HFFc6 (cell line): ENCODE measurements around the gene CNOT6L. TPM values are rescaled to one million over a fixed set of nuclear protein-coding genes. Genes with fewer than 3 reads are reported as not detected.

Source experiments
- DNase-seq: peaks from one replicate; pipeline ENCODE4 v3.0.0-alpha.2; 2018
- H3K27ac Mint-ChIP-seq: 2 replicates; pipeline ENCODE4 v1.8.0; 2020; ENCODE audit warnings: mild to moderate bottlenecking, mixed read lengths
- H3K27me3 Mint-ChIP-seq: 2 replicates; pipeline ENCODE4 v1.8.0; 2021; ENCODE audit warnings: mild to moderate bottlenecking, moderate library complexity, mixed read lengths; ENCODE audit not compliant: insufficient read depth
- H3K36me3 Mint-ChIP-seq: 2 replicates; pipeline ENCODE4 v1.8.0; 2021; ENCODE audit warnings: low read depth, mixed read lengths
- H3K4me1 Mint-ChIP-seq: 2 replicates; pipeline ENCODE4 v1.8.0; 2020; ENCODE audit warnings: low read depth, mixed read lengths
- H3K4me3 Mint-ChIP-seq: 2 replicates; pipeline ENCODE4 v1.8.0; 2020; ENCODE audit warnings: mild to moderate bottlenecking, moderate library complexity, mixed read lengths
- H3K9me3 Mint-ChIP-seq: 2 replicates; pipeline ENCODE4 v1.8.0; 2020; ENCODE audit warnings: mild to moderate bottlenecking, mixed read lengths
- CTCF ChIP-seq: fragments of 200-600 bp; sonication (generic); IDR thresholded peaks from 2 replicates; pipeline ENCODE4 v1.5.0; 2021; ENCODE audit warnings: antibody characterized with exemption, mild to moderate bottlenecking
- total RNA-seq, 6 experiments: library from RNA; stranded (reverse); fragmentation: NEBNext Ultra II Directional; extraction: Animal tissue kit (Norgen Biotek cat#: 25700); gene quantifications; 2 replicates in 1 of 6; 3 replicates in 5 of 6; pipeline ENCODE4 v1.2.3, GENCODE V29; 2021

Gene CNOT6L
- total RNA-seq, 6 experiments from 2014 or later, result 17.8 to 24.3 (median 20.2) TPM

GRCh38 chr4:77848508-77848907 is 29.3 kb upstream of the CNOT6L start:
- no peak for TF ChIP-seq CTCF
- no peaks in the 10 kb centered on the region for H3K36me3 Mint-ChIP-seq
- H3K4me3 Mint-ChIP-seq, result no peak overlapping the region
- H3K27ac Mint-ChIP-seq, result no peak overlapping the region
- H3K9me3 Mint-ChIP-seq, result no peaks in the 10 kb centered on the region
- DNase-seq, result no peak
- peaks cover 8% of the 10 kb centered on the region for H3K27me3 Mint-ChIP-seq
- H3K4me1 Mint-ChIP-seq, result peaks cover 10% of the 10 kb centered on the region

GRCh38 chr4:77845929-77846328 is 26.8 kb upstream of the CNOT6L start:
- H3K27me3 Mint-ChIP-seq, result peaks cover 11% of the 10 kb centered on the region
- peaks cover 10% of the 10 kb centered on the region for H3K4me1 Mint-ChIP-seq
- no peak for DNase-seq
- no peaks in the 10 kb centered on the region for H3K36me3 Mint-ChIP-seq
- TF ChIP-seq CTCF, result no peak
- H3K9me3 Mint-ChIP-seq, result no peaks in the 10 kb centered on the region
- H3K27ac Mint-ChIP-seq, result no peak overlapping the region
- no peak overlapping the region for H3K4me3 Mint-ChIP-seq

DNA sequence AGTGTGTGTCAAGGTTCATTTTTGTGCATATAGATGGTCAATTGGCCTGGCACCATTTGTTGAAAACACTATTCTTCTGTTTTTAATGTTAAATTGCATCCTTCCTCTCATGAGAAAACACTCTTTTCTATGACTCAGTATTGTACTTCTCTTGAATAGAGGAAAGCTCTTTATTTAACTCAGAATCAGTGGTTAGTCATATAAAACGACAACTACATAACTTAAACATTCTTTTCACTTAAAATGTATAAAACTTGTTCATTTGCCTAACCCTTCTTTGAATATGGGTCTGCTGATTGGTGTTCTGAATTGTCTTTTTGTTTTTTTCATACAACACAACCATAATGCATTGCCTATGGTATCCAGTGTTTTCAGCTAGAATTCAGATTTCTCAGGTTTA is 26.2 kb upstream of the CNOT6L start:
- no peak for TF ChIP-seq CTCF
- H3K9me3 Mint-ChIP-seq, result no peaks in the 10 kb centered on the region
- peaks cover 10% of the 10 kb centered on the region for H3K4me1 Mint-ChIP-seq
- peaks cover 12% of the 10 kb centered on the region for H3K27me3 Mint-ChIP-seq
- H3K4me3 Mint-ChIP-seq, result no peak overlapping the region
- no peaks in the 10 kb centered on the region for H3K36me3 Mint-ChIP-seq
- DNase-seq, result no peak
- H3K27ac Mint-ChIP-seq, result no peak overlapping the region

DNA sequence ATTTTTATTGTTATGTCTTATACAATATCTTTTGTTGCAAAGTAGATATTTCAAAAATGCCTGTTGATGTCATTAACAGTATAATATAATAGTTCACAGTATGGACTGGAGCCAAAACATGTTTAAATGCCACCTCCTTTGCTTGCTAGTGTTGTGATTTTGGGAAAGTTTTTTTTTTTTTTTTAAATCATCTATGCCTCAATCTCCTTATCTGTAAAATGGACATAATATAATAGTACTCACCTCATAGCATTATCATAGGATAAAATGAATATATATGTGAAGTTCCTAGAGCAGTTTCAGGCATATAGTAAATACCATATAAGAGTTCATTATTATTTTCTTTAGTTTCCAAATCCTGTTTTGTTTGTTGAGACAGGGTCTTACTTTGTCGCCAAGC is 25.2 kb upstream of the CNOT6L start:
- TF ChIP-seq CTCF, result no peak
- Mint-ChIP-seq H3K27ac (no peak overlapping the region), H3K36me3 (no peaks in the 10 kb centered on the region), H3K9me3 (no peaks in the 10 kb centered on the region), H3K27me3 (peaks cover 15% of the 10 kb centered on the region), H3K4me3 (no peak overlapping the region), H3K4me1 (peaks cover 10% of the 10 kb centered on the region)
- no peak for DNase-seq

DNA sequence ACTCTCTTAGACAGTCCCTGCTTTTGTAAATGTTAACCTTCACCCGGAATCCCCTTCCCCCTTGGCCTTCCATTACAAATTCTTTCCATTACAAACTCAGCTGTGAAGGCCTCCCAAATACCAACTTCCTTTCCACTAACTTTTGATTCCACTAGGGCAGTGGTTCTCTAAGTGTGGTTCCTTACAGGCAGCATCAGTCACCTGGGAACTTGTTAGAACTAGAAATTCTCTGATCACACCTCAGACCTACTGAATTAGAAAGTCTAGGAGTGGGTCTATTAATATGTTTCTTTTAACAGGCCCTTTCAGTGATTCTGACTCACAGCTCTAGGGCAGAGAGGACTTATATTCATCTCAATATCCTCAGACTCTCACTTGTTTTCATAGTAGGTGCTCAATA is 24.5 kb upstream of the CNOT6L start:
- Mint-ChIP-seq H3K4me1 (peaks cover 10% of the 10 kb centered on the region), H3K27ac (no peak overlapping the region), H3K27me3 (peaks cover 15% of the 10 kb centered on the region), H3K9me3 (no peaks in the 10 kb centered on the region), H3K36me3 (no peaks in the 10 kb centered on the region), H3K4me3 (no peak overlapping the region)
- DNase-seq, result no peak
- no peak for TF ChIP-seq CTCF

DNA sequence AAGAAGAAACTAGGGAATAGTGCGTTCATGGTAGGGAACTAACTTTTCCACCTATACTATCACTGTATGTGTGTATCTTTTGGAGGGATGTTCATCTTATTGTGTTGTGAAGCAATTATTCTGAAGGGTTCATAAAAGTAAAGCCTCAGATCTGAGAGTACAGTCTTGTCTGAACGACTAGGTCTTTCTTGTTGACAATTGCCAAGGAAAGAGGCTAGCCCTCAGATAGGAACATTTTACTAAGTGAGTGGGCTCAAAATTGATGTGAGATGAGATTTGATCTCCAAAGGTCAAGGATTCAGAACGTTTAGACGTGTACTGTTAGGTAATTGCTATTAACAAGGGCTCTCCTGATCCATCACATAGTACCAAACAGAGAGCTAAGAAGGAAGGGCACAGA is 15.2 kb upstream of the CNOT6L start:
- Mint-ChIP-seq H3K4me3 (no peak overlapping the region), H3K36me3 (no peaks in the 10 kb centered on the region), H3K4me1 (0 out of 2 replicates have a peak, but pooled peaks cover 4% of the 10 kb centered on the region), H3K9me3 (no peaks in the 10 kb centered on the region), H3K27me3 (peaks cover 7% of the 10 kb centered on the region), H3K27ac (no peak overlapping the region)
- no peak for TF ChIP-seq CTCF
- DNase-seq, result no peak
